GM21576 (cell line): Measurements from ENCODE around the gene ZNF784.
"Not testable (repeated sequence)": the region's sequence is repeated elsewhere in the genome, so short reads cannot be mapped to it uniquely, and the experiment has no call there.

Experiments
- ATAC-seq: cut with Tn5 transposase; IDR thresholded peaks from one replicate; pipeline ENCODE4 v1.9.1; 2021; ENCODE audit warnings: mild to moderate bottlenecking, moderate library complexity; ENCODE audit not compliant: unreplicated experiment

Gene ZNF784

DNA sequence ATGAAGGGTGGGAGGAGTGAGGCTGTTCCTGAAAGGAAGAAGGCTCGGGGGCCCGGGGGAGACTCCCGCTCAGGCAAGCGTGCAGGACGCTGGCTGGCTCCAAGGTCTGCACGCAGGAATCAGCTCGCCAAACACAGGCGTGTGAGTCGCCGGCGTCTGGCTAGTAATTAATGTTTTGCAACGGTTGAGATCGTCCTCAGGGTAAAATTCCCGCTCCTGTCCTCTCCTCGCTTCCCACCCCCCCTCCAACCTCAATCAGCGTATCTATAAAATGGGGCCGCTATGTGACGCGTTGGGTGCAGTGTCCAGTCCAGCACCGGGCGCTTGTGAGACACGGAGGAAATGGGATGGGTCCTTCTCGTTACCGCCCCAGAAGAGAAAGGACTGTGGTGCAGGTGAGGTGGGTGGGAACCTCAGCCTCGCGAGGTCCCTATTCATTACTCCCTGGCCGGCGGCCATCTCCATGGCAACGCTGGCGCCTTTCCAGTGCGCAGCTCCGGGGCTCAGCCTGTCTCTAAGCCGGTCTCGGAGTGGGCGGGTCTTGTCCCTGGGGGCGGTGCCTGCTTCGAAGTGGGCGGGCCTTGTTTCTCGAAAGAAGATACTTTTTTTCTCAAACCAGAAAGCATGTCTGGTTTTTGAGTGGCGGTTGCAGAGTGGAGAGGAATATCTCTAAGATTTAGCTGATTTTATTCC is 37.2 kb downstream of the ZNF784 start:
- peak; percentile 86 for ATAC-seq

DNA sequence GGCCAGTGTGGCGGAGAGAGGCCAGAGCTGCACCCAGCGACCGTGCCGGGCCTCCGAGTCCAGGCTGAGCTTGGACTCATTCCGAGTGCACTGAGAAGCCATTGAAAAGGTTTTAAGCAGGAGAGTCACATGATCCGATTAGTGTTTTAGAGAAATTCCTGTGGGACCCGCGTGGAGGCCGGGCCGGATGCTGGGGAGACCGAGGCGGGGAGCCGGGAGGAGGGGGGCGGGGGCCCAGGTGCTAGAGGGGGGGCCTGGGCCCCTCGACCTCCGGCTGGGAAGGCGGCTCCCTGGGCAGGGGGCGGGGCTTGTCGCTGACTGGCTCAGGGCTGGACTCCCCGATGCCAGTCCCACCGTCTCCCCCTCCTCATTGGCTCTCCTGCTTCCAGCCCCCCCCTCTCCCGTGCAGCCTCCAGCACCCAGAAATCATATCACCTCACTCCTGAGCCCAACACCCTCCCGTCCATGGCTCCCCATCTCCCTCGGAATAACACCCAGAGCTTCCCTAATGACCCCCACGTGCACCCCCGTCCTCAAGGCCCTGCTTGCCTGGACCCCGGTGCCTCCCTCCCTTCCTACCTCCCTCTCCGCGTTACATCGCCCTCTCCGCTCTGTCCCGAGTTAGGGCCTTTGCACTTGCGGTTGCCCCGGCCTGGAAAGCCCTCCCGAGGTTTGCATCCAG is 38.6 kb downstream of the ZNF784 start:
- no peak for ATAC-seq

DNA sequence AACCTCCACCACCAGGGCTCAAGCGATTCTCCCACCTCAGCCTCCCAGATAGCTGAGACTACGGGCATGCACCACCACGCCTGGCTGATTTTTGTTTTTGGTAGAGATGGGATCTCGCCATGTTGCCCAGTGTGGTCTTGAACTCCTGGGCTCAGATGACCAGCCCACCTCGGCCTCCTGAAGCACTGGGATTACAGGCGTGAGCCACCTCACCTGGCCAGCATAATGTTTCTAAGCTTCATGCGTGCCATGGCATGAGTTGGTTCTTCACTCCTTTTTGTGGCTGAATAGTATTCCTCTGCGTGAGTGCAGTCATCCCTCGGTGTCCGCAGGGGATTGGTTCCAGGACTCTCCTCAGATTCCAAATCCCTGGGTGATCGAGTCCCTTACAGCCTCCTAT is 39.5 kb downstream of the ZNF784 start:
- ATAC-seq = no peak

DNA sequence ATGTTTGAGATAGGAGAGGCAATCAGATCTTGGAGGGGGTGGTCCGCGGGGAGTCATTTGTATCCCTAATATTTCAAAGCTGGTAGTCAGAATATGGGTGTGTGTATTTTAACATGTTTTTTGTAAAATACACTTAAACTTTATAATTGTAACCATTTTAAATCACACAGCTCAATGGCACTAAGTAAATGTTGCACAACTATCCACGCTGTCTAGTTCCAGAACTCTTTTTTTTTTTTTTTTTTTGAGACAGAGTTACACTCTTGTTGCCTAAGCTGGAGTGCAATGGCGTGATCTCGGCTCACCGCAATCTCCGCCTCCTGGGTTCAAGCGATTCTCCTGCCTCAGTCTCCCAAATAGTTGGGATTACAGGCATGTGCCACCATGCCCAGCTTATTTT is 40.5 kb downstream of the ZNF784 start:
- not testable (repeated sequence) for ATAC-seq

DNA sequence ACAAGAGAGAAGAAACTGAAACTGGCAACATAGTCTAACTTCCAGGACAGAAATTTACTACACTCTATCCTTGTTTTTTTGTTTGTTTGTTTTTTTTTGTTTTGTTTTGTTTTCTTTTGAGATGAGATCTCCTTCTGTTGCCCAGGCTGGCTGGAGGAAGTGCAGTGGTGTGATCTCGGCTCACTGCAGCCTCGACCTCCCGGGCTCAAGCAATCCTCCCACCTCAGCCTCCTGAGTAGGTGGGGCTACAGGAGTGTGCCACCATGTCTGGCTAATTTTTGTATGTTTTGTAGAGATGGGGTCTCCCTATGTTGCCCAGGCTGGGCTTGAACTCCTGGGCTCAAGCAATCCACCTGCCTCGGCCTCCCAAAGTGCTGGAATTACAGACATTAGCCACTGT is 42.1 kb downstream of the ZNF784 start:
- ATAC-seq = not testable (repeated sequence)

DNA sequence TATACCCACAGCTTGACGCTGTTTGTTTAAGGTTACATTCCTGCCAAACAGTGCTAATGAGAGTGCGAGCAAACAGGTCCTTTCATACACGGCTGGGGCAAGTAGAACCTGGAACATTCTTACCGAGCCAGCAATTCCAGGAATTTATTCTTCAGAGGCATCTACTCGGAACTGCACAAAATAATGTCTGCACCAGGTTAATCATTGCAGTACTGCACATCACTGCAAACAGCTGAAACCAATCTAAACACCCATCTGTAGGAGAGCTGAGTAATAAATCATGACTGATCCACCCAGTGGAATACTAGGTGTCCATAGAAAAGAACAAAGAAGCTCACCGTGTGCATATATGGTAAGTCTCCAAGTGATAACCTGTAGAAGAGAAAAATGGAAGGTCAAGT is 42.5 kb downstream of the ZNF784 start:
- ATAC-seq = no peak

DNA sequence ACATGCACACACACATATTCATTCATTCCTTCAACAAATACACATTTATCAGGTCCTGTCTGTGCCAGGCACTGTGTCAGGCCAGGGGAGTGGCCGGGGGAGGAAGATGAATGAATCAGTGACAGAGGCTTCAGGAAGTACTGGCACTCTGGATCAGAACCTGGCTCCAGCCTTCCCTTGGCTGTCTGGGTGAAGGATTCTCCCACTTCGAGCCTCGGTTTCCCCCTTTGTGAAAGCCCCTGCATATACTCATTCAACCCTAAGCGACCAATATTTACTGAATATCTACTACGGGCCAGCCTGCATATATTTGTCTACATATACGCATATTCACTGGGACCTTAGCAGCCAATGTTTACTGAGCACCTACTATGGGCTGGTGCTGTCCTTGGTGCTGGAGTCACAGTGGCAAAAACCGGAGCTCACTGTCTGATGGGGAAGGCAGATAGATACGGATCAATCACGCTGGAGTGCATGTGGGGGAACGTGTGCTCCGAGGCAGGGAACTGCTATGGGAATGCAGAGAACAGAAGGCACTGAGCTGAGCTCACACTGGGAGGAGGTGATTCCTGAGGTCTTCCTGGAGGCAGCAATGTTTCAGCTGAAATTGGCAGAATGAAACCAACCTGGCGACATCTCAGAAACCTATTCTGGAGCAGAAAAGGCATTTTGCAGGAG is 43.1 kb downstream of the ZNF784 start:
- no peak for ATAC-seq

DNA sequence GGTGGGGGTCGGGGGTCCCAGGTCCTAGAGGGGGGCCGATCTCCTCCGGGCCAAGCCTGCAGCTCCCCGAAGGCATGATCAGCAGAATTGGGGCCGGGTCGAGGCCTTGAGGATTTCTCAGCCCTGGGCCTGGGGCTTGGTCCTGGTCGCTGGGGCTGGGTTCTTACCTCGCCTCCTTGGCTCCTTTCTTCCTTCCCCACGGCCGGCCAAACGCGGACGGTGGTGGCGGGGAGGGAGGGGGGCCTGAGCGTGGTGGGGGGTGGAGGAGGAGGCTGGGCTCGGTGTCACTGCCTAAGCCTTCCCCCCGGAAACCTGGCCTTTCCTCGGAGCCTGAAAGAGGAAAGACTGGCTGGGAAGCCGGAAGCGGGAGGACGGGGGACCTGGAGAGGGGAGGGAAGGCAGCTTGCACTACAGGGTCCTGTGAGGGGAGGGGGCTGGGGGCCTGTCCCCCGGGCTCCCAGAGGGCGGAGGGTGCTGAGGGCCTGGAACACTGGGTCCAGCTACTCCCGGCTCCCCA is 43.7 kb downstream of the ZNF784 start, which contains the start of gene ZNF579:
ZNF579 (minus strand) TSS at position 221 of the 517 bp plus-strand sequence. CDS start 1,209 bp downstream, outside the sequence.
- ATAC-seq = no peak

DNA sequence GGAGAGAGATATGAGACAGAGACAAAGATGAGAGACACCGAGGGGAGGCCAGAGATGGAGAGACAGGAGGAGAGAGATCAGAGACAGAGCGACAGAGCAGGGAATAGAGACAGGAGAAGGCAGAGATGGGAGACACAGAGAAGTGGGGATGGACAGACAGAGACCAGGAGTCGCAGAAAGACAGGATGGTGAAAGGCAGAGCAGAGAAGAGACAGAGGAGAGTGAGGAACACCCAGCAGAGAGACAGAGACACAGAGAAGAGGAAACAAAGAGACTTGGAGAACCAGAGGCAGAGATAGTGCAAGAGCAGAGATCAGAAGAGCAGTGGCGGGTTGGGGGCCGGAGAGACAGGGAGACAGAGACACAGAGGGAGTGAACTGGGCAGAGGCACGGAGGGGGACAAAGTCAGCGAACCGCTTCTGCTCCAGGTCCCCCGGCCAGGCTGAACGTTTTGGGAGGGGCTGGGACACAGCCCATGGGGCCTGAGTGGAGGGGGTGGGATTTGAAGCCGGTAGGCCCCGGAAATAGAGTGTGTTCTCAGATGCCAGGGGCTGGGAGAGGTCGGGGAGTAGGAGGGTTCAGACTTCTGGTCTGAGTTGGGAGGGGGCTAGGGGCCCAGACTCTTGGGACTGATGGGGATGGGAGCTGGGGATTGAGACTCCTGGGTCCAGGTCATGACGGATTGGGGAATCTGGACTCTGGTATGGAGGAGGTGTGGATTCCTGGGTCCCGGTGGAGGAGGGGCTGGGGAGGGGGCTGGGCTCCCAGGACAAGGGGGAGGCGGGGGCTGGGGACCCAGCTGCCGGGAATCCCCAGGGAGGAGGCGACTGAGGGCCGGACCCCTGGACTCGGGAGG is 44.4 kb downstream of the ZNF784 start:
- ATAC-seq = no peak

DNA sequence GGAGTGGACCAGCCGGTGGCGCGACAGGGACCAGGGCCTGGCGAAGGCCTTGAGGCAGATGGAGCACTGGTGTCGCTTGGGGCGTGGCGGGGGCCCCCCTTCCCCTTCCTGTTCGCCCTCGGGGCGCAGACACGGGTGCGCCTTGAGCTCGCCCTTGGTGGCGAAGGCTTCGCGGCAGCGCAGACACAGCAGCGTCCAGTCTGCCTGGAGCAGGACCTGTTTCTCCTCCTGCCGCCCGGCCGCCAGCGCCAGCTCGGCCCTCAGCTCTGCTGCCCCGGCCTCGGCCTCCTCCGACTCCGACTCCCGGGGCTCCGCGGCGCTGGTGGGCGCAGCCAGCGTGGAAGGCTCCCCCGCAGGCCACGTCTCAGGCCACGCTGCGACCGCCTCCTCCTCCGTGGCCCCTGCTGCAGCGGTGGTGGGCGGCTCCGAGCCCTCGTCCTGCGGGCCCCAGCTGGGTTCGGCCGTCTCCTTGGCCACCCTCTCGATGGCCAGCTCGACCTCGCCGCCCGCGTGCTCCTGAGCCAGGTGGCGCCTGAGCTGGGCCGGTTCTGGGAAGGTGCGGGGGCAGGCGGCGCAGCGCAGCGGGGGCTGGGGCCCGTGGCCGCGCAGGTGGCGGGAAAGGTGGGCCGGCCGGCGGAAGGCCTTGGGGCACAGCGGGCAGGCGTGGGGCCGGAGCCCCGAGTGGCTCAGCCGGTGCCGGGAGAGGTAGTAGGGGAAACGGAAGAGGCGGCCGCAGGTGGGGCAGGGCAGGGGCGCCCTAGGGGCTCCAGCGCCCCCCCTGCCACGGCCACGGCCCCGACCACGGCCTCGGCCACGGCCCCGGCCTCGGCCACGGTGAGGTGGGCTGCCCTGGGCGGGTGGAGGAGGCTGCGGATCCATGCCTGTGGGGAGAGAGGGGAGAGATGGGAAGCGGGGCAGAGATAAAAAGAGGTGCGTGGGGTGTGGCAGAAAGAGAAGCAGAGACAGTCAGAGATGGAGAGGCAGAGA is 45.3 kb downstream of the ZNF784 start:
- no peak for ATAC-seq

DNA sequence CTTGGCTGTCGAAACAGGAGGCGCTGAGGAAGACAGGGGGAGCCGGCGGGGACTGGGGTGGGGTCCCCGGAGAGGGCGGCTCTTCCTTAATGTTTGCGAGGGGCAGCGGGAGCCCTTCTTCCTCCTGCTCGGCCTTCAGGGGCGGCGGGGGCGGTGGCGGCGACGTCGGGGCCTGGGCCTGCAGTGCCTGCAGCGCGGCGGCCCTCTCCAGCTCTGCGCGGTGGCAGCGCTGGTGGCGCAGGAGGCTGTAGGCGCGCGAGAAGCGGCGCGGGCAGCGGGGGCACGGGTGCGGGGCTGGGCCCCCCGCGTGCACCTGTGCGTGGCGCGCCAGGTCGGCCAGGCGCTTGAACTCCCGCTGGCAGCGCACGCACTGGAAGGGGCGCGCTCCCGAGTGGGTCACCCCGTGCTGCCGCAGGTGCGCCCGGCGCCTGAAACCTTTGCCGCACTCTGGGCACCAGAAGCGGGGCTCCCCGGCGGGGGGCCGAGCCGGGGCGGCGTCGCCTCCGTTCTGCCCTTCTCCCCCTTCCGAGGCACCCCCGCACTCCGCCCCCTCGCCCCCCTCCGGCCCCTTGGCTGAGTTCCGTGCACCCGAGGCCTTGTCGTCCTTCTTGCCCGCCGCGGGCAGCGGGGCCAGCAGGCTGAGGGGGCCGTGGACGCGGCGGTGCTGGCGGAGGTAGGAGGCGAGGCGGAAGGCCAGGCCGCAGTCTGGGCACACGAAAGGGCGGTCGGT is 46.2 kb downstream of the ZNF784 start:
- ATAC-seq = no peak

DNA sequence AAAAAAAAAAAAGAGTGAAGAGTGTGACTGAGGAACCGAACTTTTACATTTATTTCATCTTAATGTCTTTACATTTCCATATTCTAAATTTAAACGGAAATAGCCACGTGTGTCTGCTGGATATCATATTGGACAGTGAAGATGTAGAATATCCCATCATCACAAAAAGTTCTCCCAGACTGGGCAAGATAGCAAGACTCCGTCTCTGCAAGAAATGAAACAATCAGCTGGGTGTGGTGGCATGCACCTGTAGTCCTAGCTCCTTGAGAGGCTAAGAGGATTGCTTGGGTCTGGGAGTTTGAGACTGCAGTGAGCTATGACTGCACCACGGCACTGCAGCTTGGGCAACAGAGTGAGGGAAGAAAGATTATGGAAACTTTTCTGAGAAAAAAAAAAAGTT is 47.6 kb downstream of the ZNF784 start:
- no peak for ATAC-seq

DNA sequence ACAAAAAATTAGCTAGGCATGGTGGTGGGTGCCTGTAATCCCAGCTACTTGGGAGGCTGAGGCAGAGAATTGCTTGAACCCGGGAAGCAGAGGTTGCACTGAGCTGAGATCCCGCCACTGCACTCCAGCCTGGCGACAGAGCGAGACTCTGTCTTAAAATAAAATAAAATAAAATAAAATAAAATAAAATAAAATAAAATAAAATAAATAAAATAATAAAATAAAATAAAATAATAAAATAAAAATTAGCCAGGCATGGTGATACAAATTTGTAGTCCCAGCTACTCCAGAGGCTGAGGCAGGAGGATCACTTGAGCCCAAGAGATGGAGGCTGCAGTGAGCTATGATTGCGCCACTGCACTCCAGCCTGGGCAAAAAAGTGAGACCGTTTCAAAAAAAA is 50.4 kb downstream of the ZNF784 start:
- ATAC-seq = not testable (repeated sequence)
